ENCODE measurements around the gene RPL10. TPM values are rescaled to one million over a fixed set of nuclear protein-coding genes. Genes with fewer than 3 reads are reported as not detected.

Gene RPL10
- total and polyA plus RNA-seq, 9 of the 15 experiments (the other 6 are each of a cell fraction or from before 2014, with no cell fraction given): 3,774 to 7,600 (median 5,014) TPM

DNA sequence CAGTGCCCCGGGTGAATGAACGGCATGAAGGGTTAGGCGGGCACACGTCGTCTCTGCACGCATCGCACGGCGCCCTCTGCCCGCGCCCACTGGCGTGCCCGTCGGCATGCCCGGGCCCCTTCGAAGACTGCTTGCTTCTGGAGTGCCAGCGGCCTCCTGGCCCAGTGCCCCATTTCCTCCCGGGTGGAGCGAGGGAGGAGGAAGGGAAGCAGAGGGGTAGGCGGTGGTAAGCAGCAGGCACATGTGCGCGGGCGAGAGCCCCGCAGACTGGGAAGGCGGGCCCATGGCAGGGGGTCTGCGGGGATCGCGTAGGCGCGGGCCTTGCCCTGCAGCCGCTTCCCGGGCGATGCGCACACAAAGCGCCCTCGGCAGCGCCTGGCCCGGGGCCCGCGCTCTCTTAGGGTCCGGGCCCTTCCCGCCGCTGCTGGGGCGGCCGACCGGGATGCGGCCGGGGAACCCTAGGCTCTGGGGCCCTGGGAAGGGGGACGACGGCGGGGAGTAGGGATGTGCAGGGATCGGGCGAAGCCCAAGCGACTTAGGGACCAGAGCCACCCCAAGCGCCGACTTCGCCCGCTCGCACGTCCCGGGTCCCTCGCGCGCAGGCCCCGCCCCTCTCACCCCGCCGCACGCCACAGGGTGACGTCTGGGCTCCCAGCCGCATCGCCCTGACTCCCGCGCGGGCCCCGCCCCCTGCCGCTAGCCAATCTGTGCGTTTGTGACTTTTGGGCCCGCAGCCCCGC is 19.9 kb upstream of the RPL10 start (continued):
- TF ChIP-seq, protein P1, sequence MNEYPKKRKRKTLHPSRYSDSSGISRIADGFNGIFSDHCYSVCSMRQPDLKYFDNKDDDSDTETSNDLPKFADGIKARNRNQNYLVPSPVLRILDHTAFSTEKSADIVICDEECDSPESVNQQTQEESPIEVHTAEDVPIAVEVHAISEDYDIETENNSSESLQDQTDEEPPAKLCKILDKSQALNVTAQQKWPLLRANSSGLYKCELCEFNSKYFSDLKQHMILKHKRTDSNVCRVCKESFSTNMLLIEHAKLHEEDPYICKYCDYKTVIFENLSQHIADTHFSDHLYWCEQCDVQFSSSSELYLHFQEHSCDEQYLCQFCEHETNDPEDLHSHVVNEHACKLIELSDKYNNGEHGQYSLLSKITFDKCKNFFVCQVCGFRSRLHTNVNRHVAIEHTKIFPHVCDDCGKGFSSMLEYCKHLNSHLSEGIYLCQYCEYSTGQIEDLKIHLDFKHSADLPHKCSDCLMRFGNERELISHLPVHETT (CRISPR knock-in tag; conservative IDR thresholded peaks at IDR 0.05 in 1 of 2, IDR thresholded peaks at IDR 0.05 in 1 of 2): peak in 1 of 2 experiments; percentile 15; a peak in 2 of 4 replicates
- TF ChIP-seq ZBTB9 (CRISPR knock-in tag; IDR thresholded peaks at IDR 0.05) (peak; percentile 59; the same call in 1 of the 2 replicates), ZFP30 (CRISPR knock-in tag; IDR thresholded peaks at IDR 0.05; ENCODE audit: borderline replicate concordance) (no peak), ZNF146 (CRISPR knock-in tag; IDR thresholded peaks at IDR 0.05; ENCODE audit: unreplicated experiment) (peak; percentile 8), SREBF1 (IDR thresholded peaks at IDR 0.05; ENCODE audit: borderline replicate concordance, low read depth, low read length) (peak; percentile 23; the same call in 1 of the 2 replicates), L3MBTL2 (IDR thresholded peaks at IDR 0.05) (peak; percentile 92), ZBED1 (IDR thresholded peaks at IDR 0.05) (no peak), ZKSCAN3 (CRISPR knock-in tag; IDR thresholded peaks at IDR 0.05) (no peak), POLR2A (conservative IDR thresholded peaks at IDR 0.05) (peak; percentile 70), PHF8 (IDR thresholded peaks at IDR 0.05; ENCODE audit: borderline replicate concordance, low read length) (peak; percentile 57; the same call in 1 of the 2 replicates), ATF7 (IDR thresholded peaks at IDR 0.05) (no peak), TCF7L2 (IDR thresholded peaks at IDR 0.05; ENCODE audit: low read depth, low read length) (no peak), CTBP1 (IDR thresholded peaks at IDR 0.05; ENCODE audit: borderline replicate concordance) (peak; percentile 56), CREM (IDR thresholded peaks at IDR 0.05; ENCODE audit: low read depth) (peak; percentile 78; the same call in 1 of the 2 replicates), TAF1 (IDR thresholded peaks at IDR 0.05; ENCODE audit: control insufficient read depth, extremely low read depth, insufficient read depth, low read length, severe bottlenecking) (peak; percentile 32), RHOXF2B (CRISPR knock-in tag; conservative IDR thresholded peaks at IDR 0.05) (no peak), SAP30 (IDR thresholded peaks at IDR 0.05; ENCODE audit: borderline replicate concordance, insufficient read depth, low read depth, low read length, poor library complexity, severe bottlenecking) (no peak), CCNT2 (IDR thresholded peaks at IDR 0.05; ENCODE audit: borderline replicate concordance, extremely low read depth, insufficient read length, low read depth, low read length) (peak; percentile 85), CXXC5 (CRISPR knock-in tag; IDR thresholded peaks at IDR 0.05) (peak; percentile 73), GATA2 (CRISPR knock-in tag; IDR thresholded peaks at IDR 0.05) (no peak), SUPT5H (IDR thresholded peaks at IDR 0.05) (peak; percentile 70)
- TF ChIP-seq, protein P2, sequence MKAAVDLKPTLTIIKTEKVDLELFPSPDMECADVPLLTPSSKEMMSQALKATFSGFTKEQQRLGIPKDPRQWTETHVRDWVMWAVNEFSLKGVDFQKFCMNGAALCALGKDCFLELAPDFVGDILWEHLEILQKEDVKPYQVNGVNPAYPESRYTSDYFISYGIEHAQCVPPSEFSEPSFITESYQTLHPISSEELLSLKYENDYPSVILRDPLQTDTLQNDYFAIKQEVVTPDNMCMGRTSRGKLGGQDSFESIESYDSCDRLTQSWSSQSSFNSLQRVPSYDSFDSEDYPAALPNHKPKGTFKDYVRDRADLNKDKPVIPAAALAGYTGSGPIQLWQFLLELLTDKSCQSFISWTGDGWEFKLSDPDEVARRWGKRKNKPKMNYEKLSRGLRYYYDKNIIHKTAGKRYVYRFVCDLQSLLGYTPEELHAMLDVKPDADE (conservative IDR thresholded peaks at IDR 0.05; ENCODE audit: control insufficient read depth, low read depth, low read length): 0 out of 2 replicates have a peak, but pooled peaks have one; percentile 68
- TF ChIP-seq, protein P3, sequence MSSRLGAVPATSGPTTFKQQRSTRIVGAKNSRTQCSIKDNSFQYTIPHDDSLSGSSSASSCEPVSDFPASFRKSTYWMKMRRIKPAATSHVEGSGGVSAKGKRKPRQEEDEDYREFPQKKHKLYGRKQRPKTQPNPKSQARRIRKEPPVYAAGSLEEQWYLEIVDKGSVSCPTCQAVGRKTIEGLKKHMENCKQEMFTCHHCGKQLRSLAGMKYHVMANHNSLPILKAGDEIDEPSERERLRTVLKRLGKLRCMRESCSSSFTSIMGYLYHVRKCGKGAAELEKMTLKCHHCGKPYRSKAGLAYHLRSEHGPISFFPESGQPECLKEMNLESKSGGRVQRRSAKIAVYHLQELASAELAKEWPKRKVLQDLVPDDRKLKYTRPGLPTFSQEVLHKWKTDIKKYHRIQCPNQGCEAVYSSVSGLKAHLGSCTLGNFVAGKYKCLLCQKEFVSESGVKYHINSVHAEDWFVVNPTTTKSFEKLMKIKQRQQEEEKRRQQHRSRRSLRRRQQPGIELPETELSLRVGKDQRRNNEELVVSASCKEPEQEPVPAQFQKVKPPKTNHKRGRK (tag; IDR thresholded peaks at IDR 0.05): no peak

Data from K562 (cell line).